ENCODE results near the gene BACH1. TPM values are rescaled to one million over a fixed set of nuclear protein-coding genes. Genes with fewer than 3 reads are reported as not detected.

The BACH1 gene
- total RNA-seq, 3 donors from 2014 or later: 31.8 to 65.3 (median 42.3) TPM

- intact Hi-C loops (cut with DNase I; ENCODE audit: low total_unique reads): no loop called here
- Histone ChIP-seq H3K36me3 (no peaks in the 10 kb centered on the region), H3K4me1 (peaks cover 0 to 12% of the 10 kb centered on the region in 2 donors), H3K9me3 (no peaks in the 10 kb centered on the region), H3K4me3 (no peak overlapping the region), H3K27ac (no peak overlapping the region), H3K27me3 (no peaks in the 10 kb centered on the region)
- TF ChIP-seq POLR2A (IDR thresholded peaks at IDR 0.05) (no peak), CTCF (IDR thresholded peaks at IDR 0.05) (no peak), POLR2AphosphoS5 (IDR thresholded peaks at IDR 0.05) (no peak)
- no peak for DNase-seq (ENCODE audit: low spot score in 2 of 2)
Measured at GRCh38 chr21:29308456-29308783, 9.7 kb downstream of the BACH1 start.

- DNase-seq (ENCODE audit: low spot score in 2 of 2): no peak
- Histone ChIP-seq H3K36me3 (no peaks in the 10 kb centered on the region), H3K4me1 (peaks cover 0 to 8% of the 10 kb centered on the region in 2 donors), H3K9me3 (no peaks in the 10 kb centered on the region), H3K27ac (no peak overlapping the region), H3K27me3 (no peaks in the 10 kb centered on the region), H3K4me3 (no peak overlapping the region)
- TF ChIP-seq POLR2AphosphoS5 (IDR thresholded peaks at IDR 0.05) (no peak), CTCF (IDR thresholded peaks at IDR 0.05) (no peak), POLR2A (IDR thresholded peaks at IDR 0.05) (no peak)
- intact Hi-C loops (cut with DNase I; ENCODE audit: low total_unique reads): no loop called here
Measured at GRCh38 chr21:29309703-29310102, 11.0 kb downstream of the BACH1 start.

- DNase-seq (ENCODE audit: low spot score in 2 of 2): no peak
- no peak overlapping the region for H3K4me3 ChIP-seq
- peaks cover 0 to 3% of the 10 kb centered on the region in 2 donors for H3K4me1 ChIP-seq
- H3K27ac ChIP-seq: no peak overlapping the region
- no peaks in the 10 kb centered on the region for H3K9me3 ChIP-seq
- H3K36me3 ChIP-seq: no peaks in the 10 kb centered on the region
- TF ChIP-seq CTCF (IDR thresholded peaks at IDR 0.05) (no peak), POLR2AphosphoS5 (IDR thresholded peaks at IDR 0.05) (no peak), POLR2A (IDR thresholded peaks at IDR 0.05) (no peak)
- intact Hi-C loops (cut with DNase I; ENCODE audit: low total_unique reads): no loop called here
- no peaks in the 10 kb centered on the region for H3K27me3 ChIP-seq
Measured at GRCh38 chr21:29311802-29312201, 13.1 kb downstream of the BACH1 start.

GRCh38 chr21:29312981-29313380 is 14.3 kb downstream of the BACH1 start:
- peaks cover 0 to 3% of the 10 kb centered on the region in 2 donors for H3K4me1 ChIP-seq
- intact Hi-C loops (cut with DNase I; ENCODE audit: low total_unique reads): no loop called here
- no peaks in the 10 kb centered on the region for H3K36me3 ChIP-seq

More at GRCh38 chr21:29312981-29313380, 14.3 kb downstream of the BACH1 start:
- H3K27me3 ChIP-seq: no peaks in the 10 kb centered on the region
- no peak overlapping the region for H3K4me3 ChIP-seq
- DNase-seq (ENCODE audit: low spot score in 2 of 2): no peak
- no peak for TF ChIP-seq POLR2A (IDR thresholded peaks at IDR 0.05)
- no peak for TF ChIP-seq CTCF (IDR thresholded peaks at IDR 0.05)
- no peak for TF ChIP-seq POLR2AphosphoS5 (IDR thresholded peaks at IDR 0.05)
- H3K27ac ChIP-seq: peak overlapping the region in 1 of 2 donors; percentile 2
- H3K9me3 ChIP-seq: no peaks in the 10 kb centered on the region

Measured in breast epithelium (tissue), 4 donors.